Adrenal gland (tissue), 12 donors: ENCODE data around the gene CAMK2D. TPM values are rescaled to one million over a fixed set of nuclear protein-coding genes. Genes with fewer than 3 reads are reported as not detected.

Experiments
- DNase-seq, 7 donors: peaks; one replicate each; pipeline ENCODE4 v3.0.0-alpha.2; 2019 to 2020
- H3K27ac ChIP-seq, 5 donors: fragments of 200-600 bp; sonication (generic) in 4 of 5; 1 replicate in 3 of 5; 2 replicates in 2 of 5; pipeline versions ENCODE4 v1.5.1 to v1.8.0; 2016 to 2020; ENCODE audit warnings: mild to moderate bottlenecking in 1 of 5
- H3K27me3 ChIP-seq: fragments of 200-600 bp; 2 replicates; pipeline ENCODE4 v1.8.0; 2021
- H3K36me3 ChIP-seq, 2 donors: fragments of 200-600 bp; replicated peaks in 1 of 2; 1 replicate in 1 of 2; 2 replicates in 1 of 2; pipeline versions ENCODE4 v1.5.1 to v1.8.0; 2018 to 2022
- H3K4me1 ChIP-seq, 2 donors: fragments of 200-600 bp; replicated peaks in 1 of 2; 1 replicate in 1 of 2; 2 replicates in 1 of 2; pipeline versions ENCODE4 v1.5.1 to v1.8.0; 2018 to 2021
- H3K4me3 ChIP-seq, 4 donors: fragments of 200-600 bp; sonication (generic) in 3 of 4; one replicate each; pipeline ENCODE4 v1.5.1; 2016 to 2018
- H3K9me3 ChIP-seq, 3 donors: fragments of 200-600 bp; sonication (generic) in 1 of 3; replicated peaks in 1 of 3; 1 replicate in 2 of 3; 2 replicates in 1 of 3; pipeline versions ENCODE4 v1.5.1 to v1.8.0; 2016 to 2021
- POLR2A ChIP-seq, 2 donors: fragments of 450-650 bp; IDR thresholded peaks; one replicate each; pipeline ENCODE4 v1.6.1; 2017; ENCODE audit warnings: antibody characterized with exemption in 2 of 2, mild to moderate bottlenecking in 2 of 2, moderate library complexity in 1 of 2
- WGBS, 4 donors: extraction: QIAGEN DNeasy Blood & Tissue Kit in 2 of 4; methylation state at CpG; one replicate each; pipeline versions ENCODE4 v1.1.5 to v1.1.7; 2013 to 2017; 5-methylcytosine and 5-hydroxymethylcytosine counted together
- intact Hi-C, 2 donors: fragments of 100-400 bp; cut with DNase I; formaldehyde crosslinking; loops; one replicate each; pipeline versions ENCODE4 v1.14.1 to v1.15.0; 2022 to 2023
- polyA plus RNA-seq, 3 donors: library from polyadenylated mRNA; stranded (reverse); fragments of 200-250 nt in 2 of 3; fragments of 350-450 nt in 1 of 3; fragmentation: Illumina TruSeq in 1 of 3; extraction: RNeasy Lipid Tissue Mini Kit (QIAGEN cat#74804) in 1 of 3; gene quantifications; one replicate each; pipeline ENCODE4 v1.2.3, GENCODE V29; 2013 to 2014
- total RNA-seq, 9 donors: library from RNA; depleted of rRNA in 4 of 9; stranded (reverse); fragments of >200 nt in 4 of 9; fragments of 120-200 nt in 1 of 9; fragmentation: NEBNext Ultra II Directional in 1 of 9; extraction: Animal tissue kit (Norgen Biotek cat#: 25700) in 1 of 9; gene quantifications; one replicate each; pipeline versions ENCODE4 v1.1.0 to v1.2.4, GENCODE V29; 2013 to 2023
- TF ChIP-seq, protein P1 (sequence below), 6 experiments: fragments of 450-650 bp in 4 of 6; fragments of 200-600 bp in 2 of 6; sonication (generic) in 1 of 6; IDR thresholded peaks; 1 replicate in 5 of 6; 2 replicates in 1 of 6; pipeline versions ENCODE4 v1.5.1 to v1.8.0; 2016 to 2021; ENCODE audit warnings: antibody characterized with exemption in 6 of 6, mild to moderate bottlenecking in 2 of 6, moderate library complexity in 1 of 6
- donor health status: healthy with polysubstance abuse.
- donor health status: Bipolar disorder and iron deficiency.
- donor health status: DM: yes; HTN: yes; CAD: no.
- donor health status: DM: no; HTN: no; CAD: no.
- donor health status: DM: no; HTN: no; CAD: no.
- donor health status: DM: yes; HTN: yes; CAD: no.

Gene CAMK2D
- total and polyA plus RNA-seq, 12 donors = 7.6 to 83.9 (median 33.6) TPM

DNA sequence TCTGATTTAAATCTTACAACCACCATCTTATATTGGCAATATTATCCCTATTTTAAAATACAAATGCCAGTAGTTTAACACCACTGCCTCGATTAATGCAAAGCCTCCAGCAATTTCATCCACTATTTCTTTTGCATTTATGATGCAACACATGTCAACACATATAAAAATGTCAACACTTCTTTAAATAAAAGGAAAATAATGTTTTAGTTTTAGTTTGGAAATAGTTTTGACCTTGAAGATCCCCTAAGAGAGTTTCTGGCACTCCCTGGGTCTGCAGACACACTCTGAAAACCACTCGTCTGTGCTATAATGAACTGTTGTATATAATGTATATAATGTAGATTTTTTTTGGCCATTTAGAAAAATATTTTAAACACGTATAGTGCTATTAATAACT, 99.0 kb downstream of the CAMK2D start:
- peaks cover 17 to 20% of the 10 kb centered on the region in 2 donors for H3K4me1 ChIP-seq
- H3K36me3 ChIP-seq = no peaks in the 10 kb centered on the region
- intact Hi-C loops = no loop called here
- no peak overlapping the region for H3K4me3 ChIP-seq
- TF ChIP-seq, protein P1, sequence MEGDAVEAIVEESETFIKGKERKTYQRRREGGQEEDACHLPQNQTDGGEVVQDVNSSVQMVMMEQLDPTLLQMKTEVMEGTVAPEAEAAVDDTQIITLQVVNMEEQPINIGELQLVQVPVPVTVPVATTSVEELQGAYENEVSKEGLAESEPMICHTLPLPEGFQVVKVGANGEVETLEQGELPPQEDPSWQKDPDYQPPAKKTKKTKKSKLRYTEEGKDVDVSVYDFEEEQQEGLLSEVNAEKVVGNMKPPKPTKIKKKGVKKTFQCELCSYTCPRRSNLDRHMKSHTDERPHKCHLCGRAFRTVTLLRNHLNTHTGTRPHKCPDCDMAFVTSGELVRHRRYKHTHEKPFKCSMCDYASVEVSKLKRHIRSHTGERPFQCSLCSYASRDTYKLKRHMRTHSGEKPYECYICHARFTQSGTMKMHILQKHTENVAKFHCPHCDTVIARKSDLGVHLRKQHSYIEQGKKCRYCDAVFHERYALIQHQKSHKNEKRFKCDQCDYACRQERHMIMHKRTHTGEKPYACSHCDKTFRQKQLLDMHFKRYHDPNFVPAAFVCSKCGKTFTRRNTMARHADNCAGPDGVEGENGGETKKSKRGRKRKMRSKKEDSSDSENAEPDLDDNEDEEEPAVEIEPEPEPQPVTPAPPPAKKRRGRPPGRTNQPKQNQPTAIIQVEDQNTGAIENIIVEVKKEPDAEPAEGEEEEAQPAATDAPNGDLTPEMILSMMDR (IDR thresholded peaks at IDR 0.05) = no peak
- TF ChIP-seq POLR2A (IDR thresholded peaks at IDR 0.05) = no peak
- H3K27me3 ChIP-seq = no peaks in the 10 kb centered on the region
- no peaks in the 10 kb centered on the region for H3K9me3 ChIP-seq
- DNase-seq = no peak
- no peak overlapping the region for H3K27ac ChIP-seq
- 70 to 93% (median 90%) methylated on average over 3 of the region's 3 CpGs for WGBS, 4 donors

DNA sequence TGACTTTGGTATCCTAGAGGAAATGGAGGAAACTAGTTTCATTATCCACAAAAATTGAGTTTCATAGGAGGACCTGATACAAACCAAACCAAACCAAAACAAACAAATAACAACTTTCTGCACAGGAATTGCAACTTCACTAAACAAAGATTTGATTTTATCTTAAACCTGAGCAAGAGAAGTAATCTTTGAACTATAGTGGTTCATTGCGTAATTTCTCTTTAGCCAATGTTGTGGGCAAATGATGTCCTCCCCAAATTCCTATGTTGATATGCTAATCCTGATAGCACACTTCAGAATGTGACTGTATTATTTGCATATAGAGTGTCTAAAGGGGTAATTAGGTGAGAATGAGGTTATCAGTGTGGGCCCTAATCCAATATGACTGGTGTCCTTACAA, 102.4 kb downstream of the CAMK2D start:
- Histone ChIP-seq H3K4me3 (no peak overlapping the region), H3K36me3 (no peaks in the 10 kb centered on the region), H3K27me3 (no peaks in the 10 kb centered on the region), H3K4me1 (peaks cover 9 to 11% of the 10 kb centered on the region in 2 donors), H3K27ac (no peak overlapping the region), H3K9me3 (no peaks in the 10 kb centered on the region)
- DNase-seq = no peak
- 98 to 100% (median 100%) methylated on average over 1 of the region's 1 CpG for WGBS, 4 donors
- TF ChIP-seq, protein P1 (IDR thresholded peaks at IDR 0.05) = no peak
- no peak for TF ChIP-seq POLR2A (IDR thresholded peaks at IDR 0.05)
- intact Hi-C loops = no loop called here

DNA sequence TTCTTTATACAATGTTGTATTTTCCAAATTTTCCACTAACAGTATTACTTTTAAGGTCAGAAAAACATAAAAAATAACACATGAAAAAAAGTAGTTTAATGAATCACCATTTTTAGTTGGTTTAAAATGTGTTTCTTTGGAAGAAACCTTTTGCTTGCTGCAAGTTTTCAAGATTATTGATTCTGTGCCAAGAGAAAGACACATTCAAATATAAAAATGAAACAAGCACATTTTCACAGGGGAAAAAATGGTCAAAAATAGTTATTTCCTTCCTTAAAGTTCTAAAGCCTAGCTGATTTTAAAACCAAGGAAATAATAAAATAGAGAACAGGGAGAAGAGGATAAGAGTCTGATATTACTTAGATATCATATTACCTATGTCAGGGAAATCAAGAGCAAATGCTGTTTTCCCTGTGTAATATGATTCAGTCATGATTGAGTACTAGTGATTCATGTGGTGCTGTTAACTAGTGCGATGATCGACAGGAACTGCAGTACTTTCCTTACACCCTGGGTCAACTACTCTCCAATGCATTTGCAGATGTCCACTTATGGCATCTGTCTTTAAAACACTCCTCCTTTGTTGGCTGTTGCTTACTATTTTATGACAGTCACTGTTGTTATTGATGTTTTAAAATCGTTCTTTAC, 103.8 kb downstream of the CAMK2D start:
- no peak overlapping the region for H3K4me3 ChIP-seq
- H3K4me1 ChIP-seq = peaks cover 9 to 11% of the 10 kb centered on the region in 2 donors
- H3K9me3 ChIP-seq = no peaks in the 10 kb centered on the region
- WGBS, 4 donors = 22 to 31% (median 28%) methylated on average over 3 of the region's 3 CpGs
- TF ChIP-seq, protein P1 (IDR thresholded peaks at IDR 0.05) = no peak
- no peak for TF ChIP-seq POLR2A (IDR thresholded peaks at IDR 0.05)
- intact Hi-C loops = no loop called here
- no peaks in the 10 kb centered on the region for H3K27me3 ChIP-seq
- DNase-seq = no peak
- no peaks in the 10 kb centered on the region for H3K36me3 ChIP-seq
- H3K27ac ChIP-seq = peak overlapping the region in 1 of 5 donors; percentile 24

DNA sequence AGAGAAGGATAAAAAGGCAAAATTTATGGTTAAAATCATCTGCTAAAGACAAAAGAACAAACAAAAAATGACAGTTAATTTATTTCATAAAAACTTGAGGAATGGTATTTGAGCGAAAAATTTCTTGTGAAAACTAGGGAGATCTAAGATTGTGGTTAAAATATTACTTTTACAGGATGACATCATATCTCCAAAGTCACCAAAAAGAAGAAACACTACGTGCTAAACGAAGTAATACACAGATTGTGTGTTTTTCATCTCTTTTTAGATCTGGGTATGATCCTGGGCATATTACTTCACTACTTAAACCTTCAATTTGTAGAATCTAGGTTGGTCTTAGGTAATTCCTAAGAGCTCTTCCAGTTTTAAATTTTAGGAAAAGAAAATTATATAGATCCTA, 107.7 kb downstream of the CAMK2D start:
- TF ChIP-seq POLR2A (IDR thresholded peaks at IDR 0.05) = no peak
- TF ChIP-seq, protein P1 (IDR thresholded peaks at IDR 0.05) = no peak
- Histone ChIP-seq H3K27ac (no peak overlapping the region), H3K27me3 (no peaks in the 10 kb centered on the region), H3K36me3 (no peaks in the 10 kb centered on the region), H3K4me1 (peaks cover 9 to 11% of the 10 kb centered on the region in 2 donors), H3K9me3 (no peaks in the 10 kb centered on the region), H3K4me3 (no peak overlapping the region)
- DNase-seq = no peak
- 90 to 97% (median 94%) methylated on average over 3 of the region's 3 CpGs for WGBS, 4 donors
- intact Hi-C loops = no loop called here
